Nephron progenitor cell (in vitro differentiated cells): Measurements from ENCODE around the gene PREP.
"Not testable (repeated sequence)": the region's sequence is repeated elsewhere in the genome, so short reads cannot be mapped to it uniquely, and the experiment has no call there.

Source experiments
- DNase-seq: peaks from one replicate; pipeline ENCODE4 v3.0.0; 2021
- H3K27ac Mint-ChIP-seq: 2 replicates; pipeline ENCODE4 v1.8.0; 2021; ENCODE audit warnings: mild to moderate bottlenecking, moderate library complexity, mixed read lengths
- H3K27me3 Mint-ChIP-seq: 2 replicates; pipeline ENCODE4 v1.8.0; 2021; ENCODE audit warnings: mild to moderate bottlenecking, low read depth, mixed read lengths; ENCODE audit not compliant: poor library complexity
- H3K36me3 Mint-ChIP-seq: 2 replicates; pipeline ENCODE4 v1.8.0; 2021; ENCODE audit warnings: low read depth, mixed read lengths
- H3K4me1 Mint-ChIP-seq: 2 replicates; pipeline ENCODE4 v1.8.0; 2021; ENCODE audit warnings: mixed read lengths
- H3K4me3 Mint-ChIP-seq: 2 replicates; pipeline ENCODE4 v1.8.0; 2021; ENCODE audit warnings: mild to moderate bottlenecking, moderate library complexity, mixed read lengths
- H3K9me3 Mint-ChIP-seq: 2 replicates; pipeline ENCODE4 v1.8.0; 2021; ENCODE audit warnings: mild to moderate bottlenecking, moderate library complexity, mixed read lengths
- CTCF ChIP-seq: fragments of 200-600 bp; sonication (generic); IDR thresholded peaks from 2 replicates; pipeline ENCODE4 v1.5.0; 2021; ENCODE audit warnings: antibody characterized with exemption

The PREP gene

DNA sequence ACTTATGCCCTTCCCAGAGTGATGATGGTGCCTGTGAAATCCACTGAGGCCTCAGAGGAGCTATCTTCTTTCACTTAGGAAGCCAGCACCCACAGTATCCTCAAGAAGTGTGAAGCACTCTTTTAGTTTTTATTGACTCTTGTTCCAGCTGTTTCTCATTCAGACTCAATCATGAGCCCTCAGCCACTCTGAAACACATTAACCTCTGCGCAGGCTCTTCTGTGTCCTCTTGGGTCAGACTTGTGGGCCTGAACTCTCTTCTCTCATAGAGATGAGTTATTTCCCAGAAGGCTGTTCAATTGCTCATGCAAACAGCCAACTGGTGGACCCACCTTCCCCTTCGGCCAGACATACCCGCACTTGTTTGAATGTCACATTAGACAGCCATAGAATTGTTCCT is 27.8 kb upstream of the PREP start:
- Mint-ChIP-seq H3K9me3 (no peaks in the 10 kb centered on the region), H3K36me3 (no peaks in the 10 kb centered on the region), H3K27ac (no peak overlapping the region), H3K4me3 (no peak overlapping the region), H3K4me1 (peaks cover 20% of the 10 kb centered on the region), H3K27me3 (peaks cover 4% of the 10 kb centered on the region)
- no peak for DNase-seq
- TF ChIP-seq CTCF: no peak

DNA sequence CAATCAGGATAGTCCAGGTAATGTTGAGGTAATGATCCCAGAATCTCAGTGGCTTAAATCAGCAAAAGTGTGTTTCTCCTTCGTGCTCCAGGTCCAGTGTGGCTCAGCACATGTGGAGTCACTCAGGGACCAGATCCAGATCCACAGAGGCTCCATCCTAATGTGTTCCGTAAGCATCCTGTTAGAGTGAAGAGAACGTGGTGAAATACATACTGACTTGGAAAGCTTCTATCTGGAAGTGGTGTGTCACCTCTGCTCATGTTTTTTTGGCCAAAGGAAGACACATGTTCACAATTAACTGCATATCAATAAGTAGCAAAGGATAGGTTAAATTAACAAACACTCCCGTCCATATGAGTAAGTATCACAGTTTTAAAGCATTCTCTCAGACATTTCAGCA is 26.8 kb upstream of the PREP start:
- no peaks in the 10 kb centered on the region for H3K36me3 Mint-ChIP-seq
- no peak for TF ChIP-seq CTCF
- no peak for DNase-seq
- H3K4me1 Mint-ChIP-seq: peaks cover 20% of the 10 kb centered on the region
- H3K27me3 Mint-ChIP-seq: peaks cover 4% of the 10 kb centered on the region
- H3K9me3 Mint-ChIP-seq: no peaks in the 10 kb centered on the region
- no peak overlapping the region for H3K4me3 Mint-ChIP-seq
- no peak overlapping the region for H3K27ac Mint-ChIP-seq

DNA sequence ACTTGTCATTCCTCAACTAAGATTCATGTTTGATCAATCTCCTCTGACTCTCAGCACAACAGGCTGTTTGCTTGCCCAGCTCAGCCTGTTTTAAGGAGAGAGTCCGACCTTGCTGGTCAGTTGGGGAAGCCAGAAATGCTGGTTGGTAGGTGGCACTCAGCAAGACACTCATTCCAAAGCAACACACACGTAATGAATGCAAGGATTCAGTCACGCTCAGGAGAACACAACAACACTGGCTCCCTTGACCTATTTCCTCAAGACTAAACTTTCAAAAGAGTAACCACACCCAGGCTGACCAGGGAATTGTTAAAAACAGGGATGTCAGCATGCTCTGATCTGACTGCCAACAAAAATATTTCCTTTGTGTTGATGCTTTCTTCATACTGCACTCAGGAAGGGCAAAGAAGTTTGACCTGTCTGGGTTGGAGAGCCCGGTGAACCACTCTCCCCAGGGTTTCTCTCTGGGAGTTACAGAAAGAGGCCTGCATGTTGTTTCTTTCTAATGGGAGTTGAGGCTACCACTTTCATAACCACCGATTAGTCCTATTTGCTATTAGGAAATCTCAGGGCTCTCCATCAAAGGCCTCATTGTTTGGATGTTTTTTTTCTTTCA is 25.6 kb upstream of the PREP start:
- no peak for TF ChIP-seq CTCF
- Mint-ChIP-seq H3K27ac (peak overlapping the region; percentile 52), H3K36me3 (no peaks in the 10 kb centered on the region), H3K27me3 (peaks cover 4% of the 10 kb centered on the region), H3K4me3 (no peak overlapping the region), H3K4me1 (peaks cover 20% of the 10 kb centered on the region), H3K9me3 (no peaks in the 10 kb centered on the region)
- DNase-seq: no peak

DNA sequence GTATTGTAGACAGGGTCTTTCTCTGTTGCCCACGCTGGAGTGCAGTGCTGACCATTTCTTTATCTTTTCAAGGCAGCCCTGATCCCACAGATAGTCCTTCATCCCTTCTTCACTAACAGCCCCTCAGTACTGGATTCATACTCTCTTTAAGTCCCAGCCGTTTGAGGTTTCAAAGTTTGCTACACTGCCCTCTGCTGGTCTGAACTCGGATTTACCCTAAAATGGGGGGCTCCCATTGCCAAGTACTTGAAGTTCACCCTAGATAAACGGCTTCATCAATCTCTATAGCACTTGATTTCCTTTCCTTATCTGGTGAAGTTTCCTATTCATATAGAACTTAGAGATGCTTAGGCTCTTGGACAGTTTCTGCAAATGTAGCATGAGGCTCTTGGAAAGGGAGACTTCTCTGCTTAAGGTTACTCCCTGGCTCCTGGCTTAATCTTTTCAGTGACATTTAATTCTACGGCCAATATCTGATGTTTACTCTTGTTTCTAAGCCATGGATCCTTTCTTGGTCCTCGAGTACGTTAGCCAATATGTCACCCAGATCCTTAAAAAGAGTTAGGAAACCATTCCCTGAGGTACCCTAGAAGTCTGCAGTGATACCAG is 21.4 kb upstream of the PREP start:
- TF ChIP-seq CTCF: peak; percentile 70
- DNase-seq: peak; percentile 68
- Mint-ChIP-seq H3K4me1 (peaks cover 15% of the 10 kb centered on the region), H3K27me3 (peaks cover 7% of the 10 kb centered on the region), H3K9me3 (peaks cover 5% of the 10 kb centered on the region), H3K36me3 (no peaks in the 10 kb centered on the region), H3K4me3 (no peak overlapping the region), H3K27ac (no peak overlapping the region)

DNA sequence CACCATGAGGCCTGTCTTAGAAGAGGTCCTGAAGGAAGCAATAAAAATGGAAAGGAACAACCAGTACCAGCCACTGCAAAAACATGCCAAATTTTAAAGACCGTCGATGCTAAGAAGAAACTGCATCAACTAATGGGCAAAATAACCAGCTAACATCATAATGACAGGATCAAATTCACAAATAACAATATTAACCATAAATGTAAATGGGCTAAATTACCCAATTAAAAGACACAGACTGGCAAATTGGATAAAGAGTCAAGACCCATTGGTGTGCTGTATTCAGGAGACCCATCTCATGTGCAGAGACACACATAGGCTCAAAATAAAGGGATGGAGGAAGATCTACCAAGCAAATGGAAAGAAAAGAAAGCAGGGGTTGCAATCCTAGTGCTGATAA is 14.1 kb upstream of the PREP start:
- Mint-ChIP-seq H3K9me3 (peaks cover 78% of the 10 kb centered on the region), H3K27me3 (peaks cover 10% of the 10 kb centered on the region), H3K36me3 (peaks cover 11% of the 10 kb centered on the region)
- not testable (repeated sequence) for DNase-seq, H3K4me1 Mint-ChIP-seq, H3K4me3 Mint-ChIP-seq, H3K27ac Mint-ChIP-seq

DNA sequence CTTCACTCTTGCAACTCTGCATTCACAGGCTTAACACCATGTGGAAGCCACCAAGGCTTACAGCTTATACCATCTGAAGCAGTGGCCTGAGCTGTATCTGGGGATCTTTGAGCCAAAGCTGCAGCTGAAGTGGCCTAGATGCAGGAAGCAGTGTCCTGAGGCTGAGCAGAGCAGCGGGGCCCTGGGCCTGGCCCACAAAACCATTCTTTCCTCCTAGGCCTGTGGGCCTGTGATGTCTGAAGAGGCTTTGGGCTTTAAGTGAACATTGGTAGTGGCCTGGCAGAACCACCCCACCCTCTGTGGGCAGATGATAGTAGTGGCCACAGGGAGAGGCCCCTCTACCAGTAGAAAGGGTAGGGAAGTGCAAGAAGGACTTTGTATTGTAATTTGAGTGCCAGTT is 6.9 kb upstream of the PREP start:
- peaks cover 64% of the 10 kb centered on the region for H3K9me3 Mint-ChIP-seq
- TF ChIP-seq CTCF: no peak
- DNase-seq: no peak
- no peak overlapping the region for H3K4me3 Mint-ChIP-seq
- peaks cover 8% of the 10 kb centered on the region for H3K36me3 Mint-ChIP-seq
- H3K4me1 Mint-ChIP-seq: no peaks in the 10 kb centered on the region
- H3K27ac Mint-ChIP-seq: no peak overlapping the region
- peaks cover 7% of the 10 kb centered on the region for H3K27me3 Mint-ChIP-seq
